HEK293T (cell line): ENCODE measurements around the gene TM9SF3.

Experiments used
- BHLHE40 ChIP-seq: fragments of 450-650 bp; IDR thresholded peaks from 2 replicates; pipeline ENCODE4 v1.6.1; 2016; ENCODE audit warnings: mild to moderate bottlenecking, moderate library complexity, borderline replicate concordance
- ELF4 ChIP-seq: fragments of 450-650 bp; IDR thresholded peaks from 2 replicates; pipeline ENCODE4 v1.6.1; 2017; ENCODE audit warnings: antibody characterized with exemption
- FOXM1 ChIP-seq: fragments of 450-650 bp; IDR thresholded peaks from 2 replicates; pipeline ENCODE4 v1.6.1; 2017; ENCODE audit warnings: mild to moderate bottlenecking, borderline replicate concordance
- LEF1 ChIP-seq: fragments of 450-650 bp; IDR thresholded peaks from 2 replicates; pipeline ENCODE4 v1.6.1; 2017; ENCODE audit warnings: mild to moderate bottlenecking, borderline replicate concordance
- SUZ12 ChIP-seq: fragments of 450-650 bp; IDR thresholded peaks from 2 replicates; pipeline ENCODE4 v1.6.1; 2016; ENCODE audit warnings: mild to moderate bottlenecking
- TARDBP ChIP-seq: fragments of 450-650 bp; IDR thresholded peaks from 2 replicates; pipeline ENCODE4 v1.6.1; 2016
- ZNF384 ChIP-seq: fragments of 450-650 bp; IDR thresholded peaks from 2 replicates; pipeline ENCODE4 v1.6.1; 2016

DNA sequence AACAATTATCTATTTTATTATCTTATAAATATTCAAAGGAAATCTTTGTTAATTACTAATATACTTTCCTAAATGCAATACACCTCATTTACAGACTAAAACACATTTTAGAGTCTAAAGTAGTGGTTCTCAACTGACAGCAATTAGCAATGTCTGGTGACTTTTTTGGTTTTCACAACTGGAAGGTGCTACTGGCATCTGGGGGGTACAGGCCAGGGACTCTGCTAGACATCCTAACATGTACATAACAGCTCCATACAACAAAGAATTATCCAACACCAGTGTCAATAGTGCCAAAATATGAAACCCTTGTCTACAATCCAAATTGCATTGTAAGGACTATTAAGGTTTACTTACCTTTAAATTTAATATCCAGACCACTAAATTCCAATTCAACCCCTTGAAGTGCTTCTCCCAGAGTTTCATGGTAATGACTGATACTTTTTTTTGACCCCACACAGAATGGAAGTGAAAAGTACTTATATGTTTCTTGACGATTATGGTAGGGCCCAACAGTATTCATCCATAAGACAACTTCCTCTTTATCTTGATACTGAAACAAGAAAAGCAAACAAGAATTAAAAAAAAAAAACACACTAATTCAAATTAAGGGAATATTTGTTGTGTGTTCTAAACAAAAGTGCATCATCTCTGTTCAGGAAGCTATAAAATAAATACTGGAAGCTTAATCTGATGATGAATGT lies 10.4 kb downstream of the TM9SF3 start:
- TF ChIP-seq SUZ12: no peak
- TF ChIP-seq ELF4: no peak
- no peak for TF ChIP-seq TARDBP
- TF ChIP-seq LEF1: no peak
- TF ChIP-seq FOXM1: no peak
- no peak for TF ChIP-seq BHLHE40
- TF ChIP-seq ZNF384: no peak
